8988T (cell line): Measurements from ENCODE around the gene ANKRD42.
A peak's percentile ranks its signal among the peaks of the same experiment; 100 is the strongest.
"Not testable (repeated sequence)": the region's sequence is repeated elsewhere in the genome, so short reads cannot be mapped to it uniquely, and the experiment has no call there.

Experiments
- DNase-seq: peaks from one replicate; pipeline ENCODE4 v3.0.0; 2011

ANKRD42 gene

DNA sequence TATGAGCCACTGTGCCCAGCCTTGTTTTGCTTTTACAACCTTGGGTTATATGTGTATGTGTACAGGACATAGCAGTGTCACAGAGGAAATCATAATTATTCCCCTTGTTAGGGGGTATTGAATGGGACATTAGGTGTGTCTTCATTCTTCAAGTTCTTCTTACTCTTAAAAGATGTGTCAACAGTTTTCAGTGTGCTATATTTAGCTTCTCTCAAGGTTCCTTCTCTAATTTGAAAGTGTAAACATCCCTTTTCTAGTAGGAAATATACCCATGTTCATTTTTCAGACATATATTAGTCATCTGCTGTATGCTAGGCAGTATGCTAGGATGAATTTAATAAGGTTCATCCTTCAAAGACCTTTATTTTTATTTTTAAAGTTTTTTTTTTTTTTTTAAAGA is 19.5 kb upstream of the ANKRD42 start:
- DNase-seq = no peak

DNA sequence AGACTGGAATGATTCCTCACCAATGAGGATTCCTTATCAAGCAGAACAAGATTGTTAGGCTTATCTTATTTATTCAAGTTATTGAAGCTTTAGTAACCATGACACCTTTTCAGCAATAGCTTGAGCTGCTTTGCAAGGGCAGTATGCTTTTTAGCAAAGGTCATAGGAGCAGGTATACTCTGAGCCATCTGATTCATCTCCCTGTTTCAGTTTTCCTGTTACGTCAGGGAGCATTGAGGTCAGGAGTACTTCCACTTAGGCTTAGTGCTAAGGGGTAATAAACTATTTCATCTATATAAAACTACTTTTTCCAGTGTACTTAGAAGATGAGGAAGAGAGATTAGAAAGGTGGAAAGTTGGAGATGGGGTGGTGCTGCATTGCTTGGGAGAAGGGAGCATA is 17.7 kb upstream of the ANKRD42 start:
- DNase-seq = no peak

DNA sequence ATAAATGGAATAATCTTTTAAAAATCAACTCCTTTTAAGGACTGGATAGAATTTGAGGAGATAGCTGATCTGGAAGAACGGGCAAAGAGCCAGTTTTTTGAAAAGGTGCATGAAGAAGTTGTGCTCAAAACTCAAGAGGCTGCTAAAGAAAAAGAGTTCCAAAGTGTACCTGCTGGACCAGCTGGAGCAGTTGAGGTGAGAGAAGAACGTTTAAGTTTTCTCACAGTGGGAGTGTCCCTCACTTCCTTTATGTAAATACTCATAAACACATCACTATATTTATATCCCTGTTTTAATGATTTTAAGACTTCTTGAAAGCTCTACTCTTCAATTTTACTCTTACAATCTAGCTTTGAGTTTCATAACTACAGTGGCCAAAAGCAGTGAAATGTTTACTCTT is 11.7 kb upstream of the ANKRD42 start:
- no peak for DNase-seq

DNA sequence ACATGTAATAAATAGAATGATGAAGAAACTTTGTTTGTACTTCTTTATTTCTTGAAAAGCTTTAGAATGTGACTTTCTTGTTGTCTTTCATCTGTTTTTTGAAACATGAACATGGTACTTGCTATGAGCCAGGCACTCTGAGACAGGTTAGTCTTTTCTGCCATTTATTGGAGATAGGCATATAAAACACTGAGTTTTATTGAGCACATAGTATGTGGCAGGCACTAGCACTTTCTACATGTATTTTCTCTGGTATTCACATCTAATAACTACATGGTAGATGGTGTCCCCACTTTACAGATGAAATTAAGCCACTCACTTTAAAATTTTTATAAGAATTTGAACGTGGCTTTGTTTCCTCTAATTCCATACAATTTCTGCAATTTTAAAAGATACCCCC is 7.7 kb upstream of the ANKRD42 start:
- no peak for DNase-seq

DNA sequence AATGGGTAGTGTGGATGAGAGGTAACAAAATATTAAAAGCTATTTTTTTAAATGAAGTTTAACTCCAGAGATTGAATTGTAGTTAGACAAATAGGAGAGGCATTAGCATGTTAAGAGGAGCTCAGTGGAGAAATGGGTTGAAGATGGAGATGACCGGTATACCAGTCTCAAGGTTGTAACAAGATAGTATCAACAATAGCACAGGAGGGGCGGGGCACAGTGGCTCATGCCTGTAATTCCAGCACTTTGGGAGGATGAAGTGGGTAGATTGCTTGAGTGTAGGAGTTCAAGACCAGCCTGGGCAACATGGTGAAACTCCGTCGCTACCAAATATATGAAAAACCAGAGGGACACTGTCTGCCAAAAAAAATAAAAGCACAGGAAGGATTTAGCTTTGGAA is 6.0 kb upstream of the ANKRD42 start:
- DNase-seq = no peak

DNA sequence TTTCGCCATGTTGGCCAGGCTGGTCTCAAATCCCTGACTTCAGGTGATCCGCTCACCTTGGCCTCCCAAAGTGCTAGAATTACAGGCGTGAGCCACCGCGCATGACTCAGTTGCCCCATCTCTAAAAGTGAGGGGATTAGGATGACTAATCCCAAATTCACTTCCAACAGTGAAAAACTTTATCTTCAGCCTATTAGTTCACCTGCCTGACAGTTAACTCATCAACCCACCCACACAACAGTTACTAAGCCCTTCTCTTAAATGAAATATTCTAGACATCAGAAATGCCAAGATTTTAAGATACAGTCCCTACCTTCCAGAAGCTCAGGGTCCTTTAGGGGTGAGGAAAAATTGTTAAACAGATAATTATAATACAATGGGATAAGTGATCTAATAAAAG is 2.0 kb upstream of the ANKRD42 start:
- no peak for DNase-seq

DNA sequence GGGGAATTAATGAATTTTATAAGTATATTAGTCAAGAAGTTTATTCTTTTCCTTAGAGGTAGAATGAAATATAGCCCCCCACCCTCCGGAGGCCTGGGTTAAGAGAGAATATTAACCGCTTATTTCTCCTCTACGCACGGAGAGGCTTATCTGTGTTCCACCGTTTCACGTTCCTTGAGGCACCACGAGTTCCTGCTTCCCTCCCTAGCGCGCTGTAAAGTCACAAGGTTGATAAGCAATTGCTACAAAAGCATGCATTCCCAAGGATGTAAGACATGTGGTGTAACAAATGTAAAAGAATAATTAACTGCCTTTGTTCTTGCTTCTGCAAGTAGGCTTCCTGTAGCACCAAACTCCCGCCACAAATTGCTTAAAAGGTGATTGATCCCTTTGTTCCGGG is 1.5 kb upstream of the ANKRD42 start:
- DNase-seq = no peak

DNA sequence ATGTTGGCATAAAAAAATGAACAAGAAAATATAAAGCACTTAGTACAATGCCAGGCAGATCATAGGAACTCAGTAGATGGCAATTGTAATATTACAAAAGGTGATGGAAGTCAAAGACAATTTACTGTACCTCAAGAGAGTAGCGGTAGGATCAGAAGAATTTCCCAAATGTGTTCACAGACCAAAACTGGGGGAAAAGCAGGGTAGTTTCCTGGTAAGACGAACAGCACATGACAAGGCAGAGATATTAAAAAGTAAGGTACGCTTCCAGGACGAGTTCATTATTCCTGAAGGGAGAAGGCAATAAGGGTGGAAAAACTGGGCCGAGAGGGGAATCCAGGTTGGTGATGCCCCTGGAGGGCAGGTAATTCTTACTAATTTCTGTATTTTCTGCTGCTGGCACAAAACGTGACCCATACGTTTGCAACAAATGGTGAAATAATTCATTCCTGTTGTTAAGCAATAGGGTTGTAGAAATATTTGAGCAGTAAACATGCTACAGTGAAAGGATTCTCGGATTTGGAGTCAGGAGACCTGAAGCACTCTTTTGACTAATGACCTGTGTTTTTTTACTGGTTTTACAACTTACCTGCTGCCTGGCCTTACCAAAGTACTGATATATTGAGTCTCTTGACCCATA is 786 bp upstream of the ANKRD42 start:
- DNase-seq = no peak

DNA sequence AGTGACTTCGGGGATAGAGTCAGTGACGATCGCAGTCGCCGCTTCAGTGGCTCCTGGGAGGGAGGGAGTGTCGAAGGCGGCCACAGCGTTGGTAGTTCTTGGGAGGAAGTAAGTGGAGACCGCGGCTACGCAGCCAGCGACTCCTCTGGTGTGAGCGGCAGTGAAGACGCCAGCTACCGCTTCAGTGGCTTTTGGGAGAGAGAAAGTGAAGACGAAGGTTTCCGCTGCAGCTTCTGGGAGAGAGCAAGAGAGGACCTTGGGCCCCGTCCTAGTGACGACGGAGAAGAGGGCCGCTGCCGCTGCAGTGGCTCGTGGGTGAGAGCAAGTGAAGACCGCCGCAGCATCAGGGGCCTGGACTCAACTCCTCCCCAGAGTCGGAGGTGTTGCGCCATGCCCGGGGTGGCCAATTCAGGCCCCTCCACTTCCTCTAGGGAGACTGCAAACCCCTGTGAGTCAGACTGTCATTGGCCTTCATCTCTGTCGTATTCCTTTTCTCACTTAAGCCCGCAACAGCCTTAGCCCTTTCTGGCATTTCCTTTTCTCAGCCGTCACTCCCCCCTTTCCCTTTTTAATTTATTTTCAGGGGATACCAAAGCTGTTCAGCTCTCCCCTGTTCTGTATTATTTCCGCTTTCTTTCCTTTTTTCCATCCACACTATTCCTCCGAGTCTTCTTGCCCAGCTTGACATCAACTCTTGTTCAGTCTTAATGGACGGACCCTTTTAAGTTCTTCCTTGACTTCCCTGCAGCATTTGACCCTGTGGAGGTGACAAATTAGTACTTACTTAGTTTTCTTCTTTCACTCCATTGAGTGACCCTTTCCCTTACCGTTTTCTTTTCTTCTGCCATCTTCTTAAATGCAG is 1.0 kb downstream of the ANKRD42 start:
- no peak for DNase-seq

DNA sequence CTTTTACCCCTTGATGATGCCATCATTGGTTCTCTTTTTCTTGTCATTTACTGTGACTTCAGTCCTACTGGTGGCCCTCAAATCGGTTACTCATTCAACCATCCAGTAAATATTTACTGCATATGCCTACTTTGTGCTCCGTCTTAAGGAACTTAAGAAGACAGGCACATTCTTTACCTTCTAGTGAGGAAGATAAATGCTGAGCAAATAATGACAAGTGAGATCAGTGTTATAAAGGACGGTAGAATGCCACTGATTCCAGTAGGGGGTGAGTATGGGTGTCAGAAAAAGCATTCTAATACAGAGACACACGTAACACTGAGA is 1.6 kb downstream of the ANKRD42 start:
- no peak for DNase-seq

DNA sequence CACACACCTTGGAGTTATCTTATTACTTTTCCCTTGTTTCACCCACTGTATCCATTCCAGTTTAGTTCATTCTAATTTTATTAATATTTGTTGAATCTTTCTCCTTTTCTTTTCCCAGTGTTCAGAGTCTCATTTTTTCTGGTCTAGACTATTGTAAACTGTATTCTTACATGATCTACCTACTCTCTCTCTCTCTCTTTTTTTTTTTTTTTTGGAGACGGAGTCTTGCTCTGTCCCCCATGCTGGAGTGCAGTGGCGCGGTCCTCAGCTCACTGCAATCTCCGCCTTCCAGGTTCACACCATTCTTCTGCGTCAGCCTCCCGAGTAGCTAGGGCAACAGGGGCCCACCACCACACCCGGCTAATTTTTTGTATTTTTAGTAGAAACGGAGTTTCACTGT is 2.1 kb downstream of the ANKRD42 start:
- DNase-seq = no peak

DNA sequence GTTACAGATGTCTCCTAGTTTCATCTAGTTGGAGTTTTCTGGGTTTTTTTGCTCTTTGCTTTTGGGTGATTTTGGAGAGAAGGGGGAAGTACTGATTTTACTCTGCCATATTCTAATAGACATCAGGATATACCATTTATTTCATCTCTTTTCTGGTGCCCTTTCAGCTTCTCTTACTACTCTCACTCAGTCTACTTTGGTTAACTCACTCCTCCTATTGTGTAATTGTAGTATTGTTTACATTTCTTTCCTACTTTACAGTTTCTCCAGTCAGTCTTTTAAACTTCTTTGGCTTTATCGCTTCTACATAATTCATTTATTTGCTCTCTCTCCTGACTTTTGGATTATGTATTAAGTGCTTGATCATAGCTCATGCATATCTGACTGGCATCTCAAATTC is 6.5 kb downstream of the ANKRD42 start:
- DNase-seq = no peak

DNA sequence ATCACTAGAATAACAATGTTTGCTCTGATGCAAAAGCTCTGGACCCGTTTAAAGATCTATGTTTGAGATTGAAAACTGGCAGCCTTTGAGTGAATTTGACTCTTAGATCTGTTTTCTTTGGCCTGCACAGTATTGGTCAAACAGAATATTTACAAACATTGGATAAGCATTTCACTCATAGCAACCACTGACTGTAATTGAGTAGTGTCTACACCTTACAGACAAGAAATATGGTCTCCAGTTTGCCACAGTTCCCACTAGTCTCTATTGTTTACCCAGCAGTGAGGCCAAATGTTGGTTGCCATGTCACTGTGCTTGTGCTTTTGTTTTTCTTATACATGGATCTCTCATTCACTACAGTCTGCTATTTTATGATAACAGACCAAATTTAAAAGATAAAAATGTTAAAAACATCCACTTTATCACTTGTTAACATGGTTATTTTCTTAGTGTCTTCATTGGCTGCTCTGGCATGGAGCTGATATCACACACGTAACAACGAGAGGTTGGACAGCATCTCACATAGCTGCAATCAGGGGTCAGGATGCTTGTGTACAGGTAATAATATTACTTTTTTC is 12.2 kb downstream of the ANKRD42 start:
- no peak for DNase-seq

DNA sequence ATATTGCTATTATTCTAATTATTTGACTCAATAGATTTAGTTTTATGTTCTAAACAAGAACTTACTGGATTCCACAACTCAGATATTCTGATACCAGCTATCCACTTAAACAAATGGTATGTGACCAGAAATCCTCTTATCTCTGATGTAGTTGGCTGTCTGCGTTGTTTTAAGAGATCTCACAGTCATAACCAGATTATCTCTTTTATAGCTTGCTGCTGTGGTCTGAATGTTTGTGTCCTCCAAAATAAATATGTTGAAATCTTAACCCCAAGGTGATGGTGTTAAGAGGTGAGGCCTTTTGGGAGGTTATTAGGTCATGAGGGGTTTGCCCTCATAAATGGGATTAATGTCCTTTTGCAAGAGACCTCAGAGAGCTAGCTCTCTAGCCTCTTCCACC is 12.7 kb downstream of the ANKRD42 start:
- DNase-seq = no peak

DNA sequence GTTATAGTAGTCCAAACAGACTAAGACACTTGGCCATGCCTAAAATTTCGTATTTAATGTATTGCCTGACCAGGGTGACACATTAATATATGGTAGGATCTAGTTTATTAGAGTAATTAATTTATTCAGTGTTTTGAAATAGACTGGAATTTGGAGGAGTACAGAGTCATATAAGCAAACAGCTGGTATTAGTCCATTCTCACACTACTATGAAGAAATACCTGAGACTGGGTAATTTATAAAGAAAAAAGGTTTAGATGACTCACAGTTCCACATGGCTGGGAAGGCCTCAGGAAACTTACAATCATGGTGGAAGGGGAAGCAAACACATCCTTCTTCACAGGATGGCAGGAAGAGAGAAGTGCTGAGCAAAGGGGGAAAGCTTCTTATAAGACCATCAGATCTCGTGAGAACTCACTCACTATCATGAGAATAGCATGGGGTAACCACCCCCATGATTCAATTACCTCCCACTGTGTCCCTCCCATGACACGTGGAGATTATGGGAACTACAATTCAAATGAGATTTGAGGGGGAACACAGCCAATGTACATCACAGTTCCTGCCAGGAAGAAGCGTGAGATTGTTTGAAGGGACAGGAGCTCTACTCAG is 13.4 kb downstream of the ANKRD42 start:
- not testable (repeated sequence) for DNase-seq

DNA sequence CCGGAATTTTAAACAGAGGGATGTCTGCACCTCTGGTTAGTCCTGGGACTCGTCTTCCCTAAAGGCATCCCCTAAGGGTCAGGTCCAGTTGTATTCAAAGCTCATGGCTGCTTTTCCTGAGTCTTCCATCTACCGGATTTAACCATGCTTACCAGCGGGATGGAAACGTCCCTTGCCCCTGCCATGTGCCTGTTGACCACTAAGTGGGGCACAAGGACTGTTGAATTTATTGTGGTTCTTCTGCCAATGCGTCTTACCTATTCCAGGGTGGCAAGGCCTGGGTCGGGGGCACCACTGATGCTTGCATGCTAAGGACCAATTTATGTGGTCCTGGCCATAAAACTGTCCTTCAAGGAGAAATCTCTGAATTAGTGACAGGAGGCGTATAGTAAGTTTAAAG is 25.6 kb downstream of the ANKRD42 start:
- no peak for DNase-seq

DNA sequence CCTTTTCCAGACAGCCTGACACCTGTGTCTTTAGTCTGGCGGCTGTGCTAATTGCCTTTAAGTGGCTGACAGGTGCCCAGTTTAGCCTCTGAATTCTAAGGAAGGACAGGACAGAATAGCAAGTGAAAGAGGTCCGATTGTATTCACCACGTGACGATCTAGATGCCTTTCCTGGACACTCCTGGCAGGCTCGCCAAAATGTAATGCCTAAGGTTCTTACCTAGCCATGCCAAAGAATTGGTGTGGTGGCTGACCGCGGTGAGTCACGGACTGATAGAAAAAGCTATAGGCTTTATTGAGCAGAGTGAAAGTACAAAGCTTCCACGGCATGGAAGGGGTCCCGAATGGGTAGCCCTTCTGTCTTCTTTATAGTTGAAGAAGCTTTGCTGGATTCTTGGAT is 26.7 kb downstream of the ANKRD42 start:
- DNase-seq = no peak

DNA sequence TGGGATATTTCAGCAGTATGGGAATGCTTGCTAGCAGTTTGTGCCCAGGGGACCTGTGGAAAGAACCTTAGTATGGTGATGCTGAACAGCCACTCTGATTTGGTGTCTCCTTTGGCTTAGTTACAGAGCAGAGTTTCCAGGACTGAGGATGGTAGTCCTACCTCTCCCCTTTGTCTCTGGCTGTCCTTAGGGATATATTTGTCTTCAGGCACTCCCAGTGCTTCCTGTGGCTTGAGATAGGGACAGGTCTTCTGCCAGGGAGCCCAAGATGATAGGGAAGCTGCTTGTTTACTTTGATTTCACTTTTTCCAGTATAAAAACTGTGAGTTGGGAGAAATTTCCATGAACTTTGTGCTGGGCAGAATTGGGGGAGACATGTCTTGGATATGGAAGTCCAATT is 28.2 kb downstream of the ANKRD42 start:
- DNase-seq = no peak

DNA sequence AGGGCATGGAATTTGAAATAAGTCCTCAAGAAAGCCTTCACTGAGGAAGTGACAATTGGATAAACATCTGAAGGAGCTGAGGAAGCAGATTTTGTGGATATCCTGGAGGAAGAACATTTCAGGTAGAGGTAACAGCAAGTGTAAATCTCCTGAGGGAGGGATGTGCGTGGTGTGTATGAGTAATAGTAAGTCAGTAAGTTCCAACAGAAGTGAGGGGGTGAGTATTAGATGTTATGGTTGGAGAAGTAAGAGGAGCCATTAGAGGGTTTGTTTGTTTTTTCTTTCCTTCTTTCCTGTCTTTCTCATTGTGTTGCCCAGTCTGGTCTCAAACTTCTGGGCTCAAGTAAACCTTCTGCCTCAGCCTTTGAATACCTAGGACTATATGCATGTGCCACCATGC is 29.0 kb downstream of the ANKRD42 start:
- no peak for DNase-seq

DNA sequence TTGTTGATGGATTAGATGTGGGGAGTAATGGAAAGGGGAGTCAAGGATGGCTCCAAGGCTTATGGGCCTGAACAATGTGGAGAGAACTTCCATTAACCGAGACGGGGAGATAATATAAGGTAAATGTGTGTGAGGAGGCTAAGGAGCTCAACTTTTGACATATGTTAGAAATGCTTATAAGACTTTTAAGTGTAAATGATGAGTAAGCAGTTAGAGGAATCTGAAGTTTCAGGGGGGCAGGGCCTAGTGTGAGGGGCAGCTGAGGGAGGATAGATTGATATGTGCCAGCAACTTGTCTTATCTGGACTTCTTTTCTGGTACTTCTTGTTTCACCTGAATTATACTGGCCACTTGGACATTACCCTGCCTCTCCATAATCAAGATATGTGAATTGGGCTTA is 29.9 kb downstream of the ANKRD42 start:
- DNase-seq = no peak

DNA sequence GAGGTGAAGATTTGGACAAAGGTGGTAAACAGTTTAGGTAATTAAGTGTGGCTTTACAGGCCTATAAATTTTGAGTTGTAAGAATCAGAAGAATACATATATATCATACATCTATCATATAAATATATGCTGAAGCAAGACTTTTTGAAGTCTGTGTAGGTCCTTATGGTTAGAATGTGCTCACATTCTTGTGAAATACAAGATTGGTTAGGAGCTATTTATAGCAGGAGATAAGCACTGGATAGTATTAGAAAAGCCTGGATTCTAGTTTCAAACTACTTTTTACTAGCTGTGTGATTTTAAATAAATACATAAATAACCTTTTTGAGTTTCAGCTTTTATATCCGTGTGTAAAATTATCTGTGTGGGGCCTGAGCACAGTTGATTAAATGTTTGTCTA is 42.3 kb downstream of the ANKRD42 start:
- no peak for DNase-seq

DNA sequence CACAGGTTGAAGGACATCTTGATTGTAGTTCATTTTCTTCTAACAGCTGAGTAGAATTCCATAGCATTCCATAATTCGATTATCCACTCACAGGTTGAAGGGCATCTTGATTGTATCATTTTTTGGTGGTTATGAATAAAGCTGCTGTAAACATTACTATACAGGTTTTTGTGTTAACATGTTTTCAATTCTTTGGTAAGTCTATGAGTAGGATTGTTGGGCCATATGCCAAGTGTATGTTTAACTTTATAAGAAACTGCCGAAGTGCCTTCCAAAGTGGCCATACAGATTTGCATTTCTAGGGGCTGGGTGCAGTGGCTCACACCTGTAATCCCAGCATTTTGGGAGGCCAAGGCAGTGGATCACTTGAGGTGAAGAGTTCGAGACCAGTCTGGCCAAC is 44.6 kb downstream of the ANKRD42 start:
- no peak for DNase-seq

DNA sequence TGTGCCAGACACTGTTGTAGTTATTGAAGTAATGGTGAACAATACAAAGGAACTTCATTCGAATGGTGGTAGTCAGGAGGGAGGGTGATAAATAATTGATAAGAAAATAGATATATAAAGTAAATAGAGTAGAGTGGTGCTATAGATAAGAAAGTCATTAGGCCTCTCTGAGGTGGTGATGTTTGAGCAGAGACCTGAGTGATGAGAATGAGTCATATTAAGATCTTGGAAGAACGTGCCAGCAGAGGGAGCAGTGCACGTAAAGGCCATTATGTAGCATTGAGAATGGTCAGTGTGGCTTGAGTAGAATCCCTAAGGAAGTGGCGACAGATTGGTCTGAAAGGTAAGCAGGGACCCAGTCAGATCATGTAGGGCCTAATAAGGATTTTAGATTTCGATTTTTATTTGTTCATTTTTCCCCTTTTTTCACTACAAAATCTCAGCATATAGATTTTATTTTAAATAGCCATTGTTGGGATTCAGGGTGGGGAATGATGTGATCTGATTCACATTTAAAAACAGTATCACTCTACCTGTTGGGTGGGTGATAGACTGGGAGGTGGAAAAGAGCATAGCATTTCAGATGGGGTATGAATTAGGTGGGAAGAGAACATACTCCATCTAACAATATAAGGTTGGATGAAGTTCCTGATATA is 47.9 kb downstream of the ANKRD42 start:
- peak; percentile 31 for DNase-seq

DNA sequence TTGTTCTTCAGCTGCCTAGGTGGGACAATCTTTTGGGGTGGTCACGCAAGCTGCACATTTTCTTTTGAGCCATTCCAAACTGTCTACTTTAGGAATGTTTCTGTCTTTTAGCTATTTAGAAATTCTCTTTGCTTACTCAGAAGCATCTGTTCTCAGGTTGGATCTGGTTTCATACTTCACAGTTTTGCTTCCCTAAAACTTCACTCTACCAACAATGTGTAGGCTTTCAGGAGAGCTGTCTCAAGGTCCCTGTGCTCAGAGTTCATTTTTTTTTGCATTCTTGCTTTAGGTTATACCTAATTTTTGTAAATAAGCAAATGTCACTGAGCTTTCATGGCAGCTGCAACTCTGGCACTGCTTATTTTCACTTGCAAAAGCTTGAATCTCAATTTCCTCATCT is 55.9 kb downstream of the ANKRD42 start:
- DNase-seq = no peak
